Heart left ventricle (tissue), 16 donors: Measurements from ENCODE around the gene RFX5. TPM values are rescaled to one million over a fixed set of nuclear protein-coding genes. Genes with fewer than 3 reads are reported as not detected.

Source experiments
- ATAC-seq, 4 donors: fragments of 200-7000 bp; cut with Tn5 transposase; one replicate each; pipeline ENCODE4 v1.9.1; 2020 to 2022; ENCODE audit warnings: moderate library complexity in 4 of 4, mild to moderate bottlenecking in 3 of 4, moderate number of reproducible peaks in 1 of 4
- DNase-seq, 5 donors: peaks; one replicate each; pipeline ENCODE4 v3.0.0-alpha.2; 2020
- H3K27ac ChIP-seq, 12 donors: fragments of 200-600 bp; sonication (generic) in 4 of 12; one replicate each; pipeline versions ENCODE4 v1.5.0 to v1.8.0; 2016 to 2022; ENCODE audit warnings: mild to moderate bottlenecking in 2 of 12
- H3K27me3 ChIP-seq, 9 donors: fragments of 200-600 bp; sonication (generic) in 2 of 9; one replicate each; pipeline versions ENCODE4 v1.5.1 to v1.8.0; 2016 to 2022; ENCODE audit warnings: mild to moderate bottlenecking in 3 of 9
- H3K36me3 ChIP-seq, 9 donors: fragments of 200-600 bp; sonication (generic) in 2 of 9; one replicate each; pipeline versions ENCODE4 v1.5.0 to v1.8.0; 2018 to 2022; ENCODE audit warnings: mild to moderate bottlenecking in 2 of 9
- H3K4me1 ChIP-seq, 12 donors: fragments of 200-600 bp; sonication (generic) in 4 of 12; one replicate each; pipeline versions ENCODE4 v1.5.0 to v1.8.0; 2016 to 2022; ENCODE audit warnings: mild to moderate bottlenecking in 3 of 12
- H3K4me3 ChIP-seq, 12 donors: fragments of 200-600 bp; sonication (generic) in 4 of 12; one replicate each; pipeline versions ENCODE4 v1.5.0 to v1.8.0; 2017 to 2022; ENCODE audit warnings: mild to moderate bottlenecking in 9 of 12, moderate library complexity in 4 of 12
- H3K9me3 ChIP-seq, 12 donors: fragments of 200-600 bp; sonication (generic) in 4 of 12; one replicate each; pipeline versions ENCODE4 v1.5.0 to v1.8.0; 2016 to 2022; ENCODE audit warnings: mild to moderate bottlenecking in 1 of 12
- CTCF ChIP-seq, 12 donors: fragments of 200-600 bp; sonication (generic) in 4 of 12; IDR thresholded peaks; one replicate each; pipeline versions ENCODE4 v1.5.0 to v1.8.0; 2018 to 2022; ENCODE audit warnings: antibody characterized with exemption in 12 of 12, mild to moderate bottlenecking in 5 of 12
- POLR2A ChIP-seq, 2 donors: fragments of 450-650 bp; IDR thresholded peaks; one replicate each; pipeline ENCODE4 v1.6.1; 2017; ENCODE audit warnings: antibody characterized with exemption in 2 of 2, mild to moderate bottlenecking in 2 of 2, moderate library complexity in 2 of 2
- WGBS, 4 donors: extraction: QIAGEN DNeasy Blood & Tissue Kit in 2 of 4; methylation state at CpG; one replicate each; pipeline versions ENCODE4 v1.1.5 to v1.1.7; 2013 to 2018; 5-methylcytosine and 5-hydroxymethylcytosine counted together
- intact Hi-C, 10 donors: fragments of 100-400 bp; cut with DNase I; formaldehyde crosslinking; loops; one replicate each; pipeline versions ENCODE4 v1.11.1 to v1.14.2; 2022
- polyA plus RNA-seq, 2 donors: library from polyadenylated mRNA; stranded (reverse); fragments of 200-250 nt; gene quantifications; one replicate each; pipeline ENCODE4 v1.2.3, GENCODE V29; 2013
- total RNA-seq, 9 donors: library from RNA; depleted of rRNA in 2 of 9; stranded (reverse); fragments of >200 nt in 2 of 9; fragmentation: NEBNext Ultra II Directional in 3 of 9; extraction: Animal tissue kit (Norgen Biotek cat#: 25700) in 3 of 9; gene quantifications; one replicate each; pipeline versions ENCODE4 v1.1.0 to v1.2.4, GENCODE V29; 2016 to 2023
- donor health status: ischemic (EF 13 %, LVEDD 7.1; RV severe dilation, severe dysfunction).
- donor health status: healthy with polysubstance abuse.
- donor health status: DM: no; HTN: yes; CAD: no.
- donor health status: DM: no; HTN: no; CAD: no.
- donor health status: ischemic (EF 25% LVEDD 6.9; RV normal size, moderate dysfunction).
- donor health status: ischemic (EF 25% LVEDD 5.7; RV mildly dilated, moderate dysfunction).
- donor health status: healthy.
- donor health status: DM: yes; HTN: yes; CAD: no.
- donor health status: ischemic (EF 35%, LVEDD 5.7; RV mildly dilated, moderate dysfunction).
- donor health status: nonischemic (EF 11% LVEDD 7.7; RV severe dilation, severe dysfunction).
- donor health status: DM: yes; HTN: yes; CAD: no.
- donor health status: PGD.
- donor health status: ischemic (EF 29% LVEDD 5.4; RV normal size, mild dysfunction).
- donor health status: nonischemic (EF 23%, LVEDD 6.1; RV moderate dilation, normal function).

RFX5 gene
- total and polyA plus RNA-seq, 11 donors: 10.8 to 49.3 (median 21.3) TPM

DNA sequence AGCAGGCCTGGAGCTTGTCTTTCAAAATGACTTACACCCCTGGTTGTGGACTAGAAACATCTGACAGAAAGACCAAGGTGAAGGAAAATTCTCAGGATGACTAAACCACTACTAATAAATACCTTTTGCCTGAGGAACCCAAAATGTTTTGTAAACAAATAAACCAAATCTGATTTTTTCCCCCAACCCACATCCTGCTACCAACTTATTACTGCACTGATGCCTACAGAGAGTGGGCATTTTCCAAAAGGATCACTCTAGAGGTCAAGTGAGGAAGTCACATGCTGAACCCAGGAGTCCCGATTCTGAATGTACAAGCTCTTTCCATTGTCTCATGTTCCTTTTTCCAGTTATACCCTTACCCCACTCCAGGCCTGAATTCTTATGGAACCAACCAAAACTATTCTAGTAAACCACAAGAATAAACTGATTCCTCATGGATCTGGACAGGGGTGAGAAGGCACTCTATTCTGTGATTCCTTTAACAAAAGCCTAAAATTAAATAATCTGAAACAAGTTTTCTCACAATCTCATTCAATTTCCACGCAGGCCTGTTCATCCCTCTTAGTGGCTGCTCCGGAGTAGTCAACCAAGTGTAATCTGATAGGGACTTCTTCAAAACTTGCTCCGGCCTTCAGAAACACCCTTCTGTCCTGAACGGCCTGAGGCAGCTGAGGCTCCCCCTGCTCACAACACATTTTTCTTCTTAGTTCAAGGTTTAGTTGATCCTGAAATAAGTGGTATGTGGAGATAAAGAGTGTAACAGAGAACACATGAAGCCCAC, 21.2 kb downstream of the RFX5 start:
- intact Hi-C loops: loop anchor here in 3 of 10 donors (2.0 to 5.0 kb wide), 4 partner anchors 15 to 73 kb away; partner anchors contain the start of genes PSMB4 (in 2 of the 3) and ZNF687 (in 1 of the 3)
- H3K9me3 ChIP-seq: no peaks in the 10 kb centered on the region
- no peaks in the 10 kb centered on the region for H3K27me3 ChIP-seq
- peak overlapping the region; percentile 70 to 95 (median 86) for H3K4me3 ChIP-seq
- peak overlapping the region in 10 of 12 donors; percentile 82 to 99 (median 94) for H3K27ac ChIP-seq
- no peak for DNase-seq
- WGBS, 4 donors: 16 to 30% (median 23%) methylated on average over 5 of the region's 5 CpGs
- no peak for TF ChIP-seq CTCF (IDR thresholded peaks at IDR 0.05)
- no peak for TF ChIP-seq POLR2A (IDR thresholded peaks at IDR 0.05)
- peaks cover 0 to 41% (median 25%) of the 10 kb centered on the region in 12 donors for H3K4me1 ChIP-seq
- no peak for ATAC-seq
- peaks cover 0 to 47% (median 34%) of the 10 kb centered on the region in 9 donors for H3K36me3 ChIP-seq

DNA sequence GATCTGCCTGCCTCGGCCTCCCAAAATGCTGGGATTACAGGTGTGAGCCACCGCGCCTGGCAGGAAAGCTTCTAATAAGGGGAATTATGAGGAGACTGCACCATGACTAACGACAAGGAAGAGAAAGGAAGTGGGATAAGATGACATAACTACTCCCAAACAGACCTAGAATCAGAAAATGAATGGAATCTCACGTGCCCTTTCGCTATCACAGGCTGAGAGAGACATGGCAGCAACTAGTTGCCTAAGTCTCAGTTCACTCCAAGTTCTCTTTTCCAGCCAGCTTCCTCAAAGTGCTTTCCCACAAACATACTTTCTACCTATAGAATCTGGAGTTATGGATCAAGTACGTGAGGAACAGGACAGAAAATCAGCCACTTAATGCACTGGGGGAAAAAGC, 21.8 kb downstream of the RFX5 start:
- intact Hi-C loops: loop anchor here in 2 of 10 donors (5.0 kb wide), 2 partner anchors 43 to 72 kb away; partner anchors contain the start of genes PSMB4 (in 1 of the 2) and ZNF687 (in 1 of the 2)
- peak overlapping the region in 2 of 12 donors; percentile 99 for H3K27ac ChIP-seq
- 68 to 79% (median 69%) methylated on average over 7 of the region's 7 CpGs for WGBS, 4 donors
- no peak for ATAC-seq
- peaks cover 0 to 53% (median 40%) of the 10 kb centered on the region in 9 donors for H3K36me3 ChIP-seq
- TF ChIP-seq POLR2A (IDR thresholded peaks at IDR 0.05): no peak
- no peak for TF ChIP-seq CTCF (IDR thresholded peaks at IDR 0.05)
- peaks cover 0 to 46% (median 26%) of the 10 kb centered on the region in 12 donors for H3K4me1 ChIP-seq
- H3K9me3 ChIP-seq: no peaks in the 10 kb centered on the region
- no peaks in the 10 kb centered on the region for H3K27me3 ChIP-seq
- H3K4me3 ChIP-seq: peak overlapping the region in 2 of 12 donors; percentile 77 to 91
- no peak for DNase-seq

- intact Hi-C loops: no loop called here
- H3K36me3 ChIP-seq: peaks cover 0 to 61% (median 48%) of the 10 kb centered on the region in 9 donors
- WGBS, 4 donors: 87 to 93% (median 90%) methylated on average over 4 of the region's 4 CpGs
- peak overlapping the region in 1 of 12 donors; percentile 99 for H3K27ac ChIP-seq
- H3K4me1 ChIP-seq: peaks cover 0 to 46% (median 26%) of the 10 kb centered on the region in 12 donors
- ATAC-seq (no peak), DNase-seq (no peak)
- H3K9me3 ChIP-seq: no peaks in the 10 kb centered on the region
- TF ChIP-seq CTCF (IDR thresholded peaks at IDR 0.05) (no peak), POLR2A (IDR thresholded peaks at IDR 0.05) (no peak)
- H3K27me3 ChIP-seq: no peaks in the 10 kb centered on the region
- H3K4me3 ChIP-seq: no peak overlapping the region
Measured at GRCh38 chr1:151324390-151324930, 22.6 kb downstream of the RFX5 start.

- Histone ChIP-seq H3K4me1 (peaks cover 6 to 30% (median 12%) of the 10 kb centered on the region in 12 donors), H3K27me3 (no peaks in the 10 kb centered on the region), H3K9me3 (no peaks in the 10 kb centered on the region), H3K4me3 (no peak overlapping the region), H3K36me3 (peaks cover 0 to 97% (median 83%) of the 10 kb centered on the region in 9 donors), H3K27ac (no peak overlapping the region)
- 75 to 82% (median 81%) methylated on average over 3 of the region's 3 CpGs for WGBS, 4 donors
- no peak for ATAC-seq
- DNase-seq: no peak
- intact Hi-C loops: no loop called here
- TF ChIP-seq POLR2A (IDR thresholded peaks at IDR 0.05) (no peak), CTCF (IDR thresholded peaks at IDR 0.05) (no peak)
Measured at GRCh38 chr1:151318975-151319374, 28.1 kb downstream of the RFX5 start.
